Ovary (tissue), 3 donors: ENCODE measurements around the gene FAM222B.

Experiments
- POLR2A ChIP-seq: fragments of 450-650 bp; IDR thresholded peaks from one replicate; pipeline ENCODE4 v1.6.1; 2017; ENCODE audit warnings: antibody characterized with exemption, mild to moderate bottlenecking, moderate library complexity
- TF ChIP-seq, protein P1 (sequence below), 3 donors: fragments of 450-650 bp in 2 of 3; fragments of 200-600 bp in 1 of 3; IDR thresholded peaks; one replicate each; pipeline versions ENCODE4 v1.5.1 to v1.8.0; 2016 to 2022; ENCODE audit warnings: antibody characterized with exemption in 3 of 3, mild to moderate bottlenecking in 1 of 3
- donor health status: DM: no; HTN: no; CAD: no.

DNA sequence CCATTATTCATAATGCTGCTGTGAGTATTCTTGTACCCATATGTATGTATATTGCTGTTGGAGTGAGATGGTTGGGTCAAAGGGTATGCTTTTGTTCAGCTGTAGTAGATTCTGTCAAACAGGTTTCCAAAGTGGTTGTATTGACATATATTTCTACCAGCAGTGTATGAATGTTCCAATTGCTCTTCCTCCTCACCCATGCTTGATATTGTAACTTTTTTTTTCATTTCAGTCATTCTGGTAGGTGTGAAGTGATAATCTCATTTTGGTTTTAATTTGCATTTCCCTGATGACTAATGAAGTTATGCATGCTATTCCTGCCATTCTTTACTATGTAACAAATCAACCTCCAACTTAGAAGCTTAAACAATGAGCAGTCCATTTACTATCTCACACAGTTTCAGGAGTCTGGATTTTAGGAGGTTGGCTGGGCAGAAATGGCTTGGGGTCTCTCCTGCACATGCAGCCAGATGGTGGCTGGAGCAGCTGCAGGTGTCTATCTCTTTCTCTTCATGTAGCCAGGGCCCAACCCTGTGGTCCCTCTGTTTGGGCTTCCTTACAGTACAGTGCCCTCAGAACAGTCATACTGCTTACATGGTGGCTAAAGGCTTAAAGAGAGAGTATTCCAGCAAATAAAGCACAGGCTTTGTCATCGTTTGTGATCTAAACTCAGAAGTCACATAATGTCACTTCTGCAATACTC is 33.4 kb upstream of the FAM222B start:
- no peak for TF ChIP-seq POLR2A
- TF ChIP-seq, protein P1, sequence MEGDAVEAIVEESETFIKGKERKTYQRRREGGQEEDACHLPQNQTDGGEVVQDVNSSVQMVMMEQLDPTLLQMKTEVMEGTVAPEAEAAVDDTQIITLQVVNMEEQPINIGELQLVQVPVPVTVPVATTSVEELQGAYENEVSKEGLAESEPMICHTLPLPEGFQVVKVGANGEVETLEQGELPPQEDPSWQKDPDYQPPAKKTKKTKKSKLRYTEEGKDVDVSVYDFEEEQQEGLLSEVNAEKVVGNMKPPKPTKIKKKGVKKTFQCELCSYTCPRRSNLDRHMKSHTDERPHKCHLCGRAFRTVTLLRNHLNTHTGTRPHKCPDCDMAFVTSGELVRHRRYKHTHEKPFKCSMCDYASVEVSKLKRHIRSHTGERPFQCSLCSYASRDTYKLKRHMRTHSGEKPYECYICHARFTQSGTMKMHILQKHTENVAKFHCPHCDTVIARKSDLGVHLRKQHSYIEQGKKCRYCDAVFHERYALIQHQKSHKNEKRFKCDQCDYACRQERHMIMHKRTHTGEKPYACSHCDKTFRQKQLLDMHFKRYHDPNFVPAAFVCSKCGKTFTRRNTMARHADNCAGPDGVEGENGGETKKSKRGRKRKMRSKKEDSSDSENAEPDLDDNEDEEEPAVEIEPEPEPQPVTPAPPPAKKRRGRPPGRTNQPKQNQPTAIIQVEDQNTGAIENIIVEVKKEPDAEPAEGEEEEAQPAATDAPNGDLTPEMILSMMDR (IDR thresholded peaks at IDR 0.05), result no peak
